GM19239 (cell line): Measurements from ENCODE around the gene KLHL14.
A peak's percentile ranks its signal among the peaks of the same experiment; 100 is the strongest.
"Not testable (repeated sequence)": the region's sequence is repeated elsewhere in the genome, so short reads cannot be mapped to it uniquely, and the experiment has no call there.

ENCODE experiments used
- DNase-seq: peaks from one replicate; pipeline ENCODE4 v3.0.0; 2011; ENCODE audit warnings: low spot score; ENCODE audit not compliant: insufficient read length
- FAIRE-seq: peaks from 2 replicates; lab custom pipeline; 2011; peaks lifted over from hg19 to GRCh38; lab: Jason Lieb, UNC

Gene KLHL14, protein sequence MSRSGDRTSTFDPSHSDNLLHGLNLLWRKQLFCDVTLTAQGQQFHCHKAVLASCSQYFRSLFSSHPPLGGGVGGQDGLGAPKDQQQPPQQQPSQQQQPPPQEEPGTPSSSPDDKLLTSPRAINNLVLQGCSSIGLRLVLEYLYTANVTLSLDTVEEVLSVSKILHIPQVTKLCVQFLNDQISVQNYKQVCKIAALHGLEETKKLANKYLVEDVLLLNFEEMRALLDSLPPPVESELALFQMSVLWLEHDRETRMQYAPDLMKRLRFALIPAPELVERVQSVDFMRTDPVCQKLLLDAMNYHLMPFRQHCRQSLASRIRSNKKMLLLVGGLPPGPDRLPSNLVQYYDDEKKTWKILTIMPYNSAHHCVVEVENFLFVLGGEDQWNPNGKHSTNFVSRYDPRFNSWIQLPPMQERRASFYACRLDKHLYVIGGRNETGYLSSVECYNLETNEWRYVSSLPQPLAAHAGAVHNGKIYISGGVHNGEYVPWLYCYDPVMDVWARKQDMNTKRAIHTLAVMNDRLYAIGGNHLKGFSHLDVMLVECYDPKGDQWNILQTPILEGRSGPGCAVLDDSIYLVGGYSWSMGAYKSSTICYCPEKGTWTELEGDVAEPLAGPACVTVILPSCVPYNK

DNA sequence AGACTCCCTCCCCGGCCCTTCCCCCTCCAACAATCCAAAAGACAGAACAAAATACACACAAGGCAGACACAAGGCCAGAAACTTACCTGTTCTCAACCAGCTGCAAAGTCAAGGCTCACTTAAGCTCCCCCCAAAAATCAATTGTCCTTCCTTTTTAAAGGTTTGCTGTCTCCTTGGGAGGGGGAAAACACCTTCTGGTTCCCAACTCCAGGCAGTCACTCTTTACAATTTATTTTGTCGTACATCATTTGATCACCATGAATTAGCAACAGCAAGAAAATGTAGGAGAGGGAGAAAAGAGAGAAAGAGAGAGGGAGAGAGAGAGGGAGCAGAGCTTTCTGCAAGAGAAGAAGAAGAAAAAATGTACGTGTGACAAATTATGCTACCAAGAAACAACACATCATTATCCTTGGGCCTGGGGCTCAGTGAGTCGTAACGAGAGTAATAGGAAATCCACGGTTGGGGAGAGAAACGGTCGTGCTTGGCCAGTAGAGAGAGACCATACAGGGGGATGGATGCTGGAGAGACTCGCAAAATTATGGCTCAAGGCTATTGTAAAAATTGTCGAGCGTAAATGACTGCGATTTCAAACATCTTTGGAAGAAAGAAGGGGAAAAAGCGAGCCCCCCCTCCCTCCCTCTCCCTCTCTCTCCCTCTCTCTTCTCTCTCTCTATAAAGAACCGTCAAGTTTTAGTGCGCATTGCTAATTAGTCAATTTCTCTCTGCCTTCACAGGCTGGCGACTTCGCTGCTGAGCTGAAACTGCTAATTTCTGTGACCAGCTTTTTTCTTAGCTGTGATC lies at the start of gene KLHL14:
Gene KLHL14, minus strand, starts transcription at position 443 of the 801 bp plus-strand sequence. CDS start 2,432 bp downstream, outside the sequence.
- FAIRE-seq (peak; percentile 59), DNase-seq (no peak)

DNA sequence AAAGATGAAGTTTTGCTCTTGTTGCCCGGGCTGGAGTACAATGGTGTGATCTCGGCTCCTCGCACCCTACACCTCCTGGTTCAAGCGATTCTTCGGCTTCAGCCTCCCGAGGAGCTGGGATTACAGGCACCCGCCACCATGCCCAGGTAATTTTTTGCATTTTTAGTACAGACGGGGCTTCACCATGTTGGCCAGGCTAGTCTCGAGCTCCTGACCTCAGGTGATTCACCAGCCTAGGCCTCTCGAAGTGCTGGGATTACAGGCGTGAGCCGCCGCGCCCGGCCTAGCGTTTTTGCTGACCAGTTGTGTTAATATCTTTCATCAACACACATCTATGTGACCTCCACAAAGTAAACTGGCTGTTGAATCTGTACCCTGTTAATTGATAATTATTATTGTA lies 49.4 kb upstream of the KLHL14 start:
- DNase-seq: no peak
- FAIRE-seq: no peak

DNA sequence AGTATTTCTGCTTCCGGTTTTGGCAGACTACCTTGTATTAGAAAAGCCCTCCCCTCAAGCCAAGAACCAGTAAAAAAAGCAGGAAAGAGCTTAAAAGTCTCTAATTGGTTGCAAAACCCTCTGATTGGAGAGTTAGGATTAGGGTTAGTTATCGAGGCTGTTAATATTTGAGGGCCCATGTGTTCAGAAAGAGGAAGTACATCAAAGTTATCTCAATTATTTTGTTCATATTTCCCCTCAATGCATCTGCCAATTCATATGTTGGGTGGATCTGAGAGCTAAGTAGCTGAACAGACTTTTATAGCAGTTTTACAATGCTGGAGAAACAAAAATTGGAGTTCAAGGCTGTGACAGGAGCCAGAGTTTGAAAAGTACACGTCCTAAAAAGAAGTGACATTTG lies 43.1 kb upstream of the KLHL14 start:
- DNase-seq (no peak), FAIRE-seq (no peak)

DNA sequence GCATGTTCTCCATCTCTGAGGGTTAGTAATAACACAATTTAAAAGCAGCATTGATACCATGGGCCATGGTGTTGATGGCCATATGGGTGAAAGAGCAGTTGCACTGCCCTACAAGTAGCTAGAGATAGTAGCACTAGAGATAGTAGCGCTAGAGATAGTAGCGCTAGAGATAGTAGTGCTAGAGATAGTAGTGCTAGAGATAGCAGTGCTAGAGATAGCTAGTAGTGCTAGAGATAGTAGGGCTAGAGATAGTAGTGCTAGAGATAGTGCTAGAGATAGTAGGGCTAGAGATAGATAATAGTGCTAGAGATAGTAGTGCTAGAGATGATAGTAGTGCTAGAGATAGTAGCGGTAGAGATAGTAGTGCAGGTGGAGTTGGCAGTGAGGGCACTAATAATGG lies 39.5 kb upstream of the KLHL14 start:
- FAIRE-seq (no peak), DNase-seq (no peak)

DNA sequence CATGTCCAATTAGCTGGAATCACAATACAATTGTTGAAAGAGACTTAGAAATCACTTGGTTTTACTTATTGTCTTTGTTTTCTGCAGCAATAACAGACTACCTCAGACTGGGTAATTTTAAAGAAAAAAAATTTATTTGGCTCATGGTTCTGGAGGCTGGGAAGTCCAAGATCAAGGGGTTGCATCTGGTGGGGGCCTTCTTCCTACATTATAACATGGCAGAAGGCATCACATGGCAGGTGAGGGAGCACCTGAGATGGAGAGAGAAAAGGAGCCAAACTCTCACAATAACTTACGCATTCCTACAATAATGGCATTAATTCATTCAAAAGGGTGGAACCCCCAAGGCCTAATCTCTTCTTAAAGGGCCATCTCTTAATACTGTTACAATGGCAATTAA lies 37.5 kb upstream of the KLHL14 start:
- no peak for FAIRE-seq
- no peak for DNase-seq

DNA sequence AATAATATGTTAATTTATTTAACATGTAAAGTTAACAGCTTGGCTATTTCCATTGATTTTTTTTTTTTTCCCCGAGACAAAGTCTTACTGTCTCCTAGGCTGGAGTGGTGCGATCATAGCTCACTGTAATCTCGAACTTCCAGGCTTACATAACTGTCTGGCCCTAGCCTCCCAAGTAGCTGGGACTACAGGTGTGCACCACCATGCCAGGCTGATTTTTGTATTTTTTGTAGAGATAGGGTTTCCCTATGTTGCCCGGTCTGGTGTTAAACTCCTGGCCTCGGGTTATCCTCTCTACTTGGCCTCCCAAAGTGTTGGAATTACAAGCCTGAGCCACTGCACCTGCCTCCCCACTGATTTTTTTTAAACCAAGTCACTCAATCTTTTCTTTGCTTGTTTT lies 32.5 kb upstream of the KLHL14 start:
- FAIRE-seq (no peak), DNase-seq (no peak)

DNA sequence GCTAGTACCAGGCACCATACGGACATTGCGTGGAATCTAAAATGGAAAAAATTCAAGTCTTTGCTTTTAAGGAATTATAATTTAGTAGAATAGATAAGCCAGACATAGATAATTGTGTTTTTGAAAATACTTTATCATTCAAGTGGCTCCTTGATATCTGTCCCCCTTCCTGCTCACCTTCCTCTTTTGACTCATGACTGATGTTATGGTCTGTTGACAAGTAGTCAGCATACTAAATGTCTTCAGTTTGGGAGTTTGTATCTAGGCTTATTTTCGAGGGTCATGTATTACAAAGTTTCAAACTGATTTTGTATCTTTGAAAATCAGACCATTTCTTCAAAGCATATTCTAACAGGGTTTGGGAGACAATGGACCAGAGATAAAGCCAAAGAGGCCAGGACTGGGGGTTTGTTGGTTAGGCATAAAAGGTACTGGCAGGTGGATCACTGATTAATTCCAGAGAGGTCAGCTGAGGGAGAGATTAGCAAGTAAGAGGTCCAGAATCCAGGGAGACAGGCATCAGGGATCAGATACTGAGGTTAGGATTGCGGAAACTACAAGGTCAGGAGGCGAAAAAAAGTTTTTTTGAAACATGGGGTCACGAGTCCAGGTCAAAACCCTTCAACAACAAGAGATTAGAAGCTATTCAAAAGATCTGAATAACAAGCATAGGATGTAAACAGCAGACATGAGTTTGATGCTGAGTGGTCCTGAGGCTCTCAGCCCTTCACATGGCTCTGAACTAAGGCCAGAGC lies 31.5 kb upstream of the KLHL14 start:
- no peak for FAIRE-seq
- DNase-seq: no peak

DNA sequence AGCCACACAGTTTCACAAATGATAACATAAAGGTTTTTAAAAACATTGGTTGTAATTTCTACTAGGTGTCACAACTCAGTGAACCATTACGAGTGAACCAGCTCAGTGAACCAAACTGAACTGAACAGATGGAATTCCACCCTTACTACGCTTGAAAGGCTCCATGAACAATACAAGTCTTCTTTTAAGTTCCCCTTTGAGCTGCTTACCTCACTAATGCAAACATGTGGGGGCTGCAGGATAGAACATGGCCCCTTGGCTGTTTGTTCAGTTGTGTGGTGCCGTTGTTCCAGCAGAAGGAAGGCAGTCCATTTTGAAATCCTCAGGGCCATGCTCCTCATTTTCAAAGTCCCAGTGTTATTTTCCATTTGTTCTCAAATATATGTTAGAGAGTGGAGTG lies 30.7 kb upstream of the KLHL14 start:
- no peak for DNase-seq
- FAIRE-seq: peak; percentile 77

DNA sequence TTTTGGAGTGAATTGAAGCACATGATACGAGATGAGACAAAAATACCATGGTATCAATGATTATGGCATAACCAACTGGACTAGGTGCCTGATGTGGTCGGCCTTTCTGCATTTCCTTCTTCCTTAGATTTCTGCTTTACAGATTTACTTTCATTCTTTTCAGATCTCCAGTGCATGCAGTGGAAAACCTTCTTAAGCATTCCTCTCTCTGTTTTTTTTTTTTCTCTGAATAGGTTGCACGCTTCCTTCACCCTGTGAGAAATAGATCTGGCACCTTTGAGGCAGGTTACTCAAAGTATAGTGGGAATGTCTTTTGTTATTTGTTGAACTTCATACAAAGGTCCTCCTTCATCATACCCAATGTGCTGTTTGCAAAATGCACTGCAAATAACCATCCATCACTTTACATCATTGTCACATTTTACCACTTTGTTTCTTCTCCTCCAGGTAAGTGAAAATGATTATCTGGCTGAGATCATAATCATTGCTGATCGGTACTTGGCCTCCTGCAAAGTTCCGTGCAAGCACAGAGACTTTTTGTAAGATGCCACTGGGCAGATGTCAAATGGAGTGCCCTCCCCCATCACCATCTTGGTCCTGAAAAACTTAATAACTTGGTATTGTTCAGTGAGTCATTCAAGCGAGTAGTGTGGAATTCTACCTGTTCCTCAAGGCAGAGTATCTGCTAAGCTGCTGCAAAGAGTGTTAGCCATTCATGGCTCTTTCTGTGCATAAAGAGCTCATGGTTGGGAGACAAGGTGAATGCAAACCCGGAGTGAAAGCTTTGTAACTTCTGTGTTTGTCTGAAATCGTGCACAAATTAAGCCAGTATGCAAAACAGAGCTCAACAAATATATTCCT lies 30.0 kb upstream of the KLHL14 start:
- DNase-seq (no peak), FAIRE-seq (peak; percentile 73)

DNA sequence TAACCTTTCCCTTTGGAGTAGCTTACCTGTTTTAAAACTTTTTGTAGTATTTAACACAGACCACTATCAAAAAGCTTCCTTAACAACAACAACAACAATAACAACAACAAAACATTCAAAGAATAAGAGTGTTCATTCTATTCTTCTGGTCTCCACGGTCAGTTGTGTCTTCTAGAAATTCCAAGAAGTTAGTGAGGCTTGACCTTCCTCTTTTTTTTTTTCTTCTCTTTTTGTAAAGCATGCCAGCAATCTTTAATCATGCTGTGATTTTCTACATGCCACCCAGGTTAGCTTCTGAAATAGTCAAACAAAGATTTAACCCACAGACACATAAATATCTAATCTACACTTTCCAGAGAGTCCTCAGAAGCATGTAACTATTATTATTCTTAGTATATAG lies 28.4 kb upstream of the KLHL14 start:
- FAIRE-seq (no peak), DNase-seq (no peak)

DNA sequence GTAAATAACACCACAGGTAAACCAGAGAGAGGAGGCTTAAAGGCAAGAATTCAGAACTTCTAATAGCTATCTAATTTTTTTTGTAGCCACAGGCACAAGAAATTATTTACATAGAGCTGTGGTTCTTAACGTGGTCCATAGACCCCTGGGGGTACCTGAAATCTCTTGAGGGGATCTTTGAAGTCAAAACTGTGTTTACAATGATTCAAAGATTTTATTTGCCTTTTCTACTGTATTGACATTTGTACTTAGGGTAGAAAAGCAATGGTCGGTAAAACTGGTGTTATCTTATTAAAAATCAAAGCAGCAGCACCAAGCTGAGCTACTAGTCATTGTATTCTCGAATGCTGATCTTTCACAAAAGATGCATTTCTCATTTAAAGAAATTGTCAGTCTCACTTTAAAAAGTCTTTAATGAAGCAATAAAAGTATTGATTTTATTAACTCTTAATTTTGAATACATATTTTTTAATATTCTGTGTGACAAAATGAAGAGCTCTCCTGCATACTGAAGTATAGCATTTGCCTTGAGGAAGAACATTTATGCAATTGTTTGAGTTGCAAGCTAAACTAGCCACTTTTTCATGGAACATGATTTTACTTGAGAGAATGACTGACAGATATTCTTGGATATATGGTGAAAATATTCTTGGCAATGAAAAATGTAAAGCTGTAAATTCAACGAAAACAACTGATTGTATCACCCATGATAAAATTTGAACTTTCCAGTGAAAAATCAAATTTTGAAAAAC lies 25.6 kb upstream of the KLHL14 start:
- no peak for FAIRE-seq
- DNase-seq: no peak

DNA sequence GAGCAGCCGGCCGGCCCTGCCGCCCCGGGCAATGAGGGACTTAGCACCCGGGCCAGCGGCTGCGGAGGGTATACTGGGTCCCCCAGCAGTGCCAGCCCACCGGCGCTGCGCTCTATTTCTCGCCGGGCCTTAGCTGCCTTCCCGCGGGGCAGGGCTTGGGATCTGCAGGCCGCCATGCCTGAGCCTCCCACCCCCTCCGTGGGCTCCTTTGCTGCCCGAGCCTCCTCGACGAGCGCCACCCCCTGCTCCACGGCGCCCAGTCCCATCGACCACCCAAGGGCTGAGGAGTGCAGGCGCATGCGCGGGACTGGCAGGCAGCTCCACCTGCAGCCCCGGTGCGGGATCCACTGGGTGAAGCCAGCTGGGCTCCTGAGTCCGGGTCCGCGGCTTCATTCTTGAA lies 21.8 kb upstream of the KLHL14 start:
- not testable (repeated sequence) for FAIRE-seq, DNase-seq

DNA sequence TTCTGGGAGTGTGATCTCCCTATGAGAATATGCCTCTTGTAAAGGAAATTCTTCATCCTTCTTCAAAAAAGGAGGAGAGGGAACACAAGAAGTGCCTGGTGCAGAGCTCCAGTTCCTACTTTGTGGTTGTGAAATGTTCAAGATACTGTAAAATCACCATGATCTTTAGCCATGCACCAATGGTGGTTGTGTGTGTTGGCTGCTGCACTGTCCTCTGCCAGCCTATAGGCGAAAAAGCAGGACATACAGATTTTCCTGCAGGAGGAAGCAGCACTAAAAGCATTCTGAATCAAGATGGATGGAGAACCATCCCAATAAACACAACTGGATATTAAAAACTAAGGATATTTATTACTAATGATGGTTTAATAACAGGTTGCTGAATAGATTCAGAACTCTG lies 6.2 kb upstream of the KLHL14 start:
- DNase-seq (no peak), FAIRE-seq (no peak)

DNA sequence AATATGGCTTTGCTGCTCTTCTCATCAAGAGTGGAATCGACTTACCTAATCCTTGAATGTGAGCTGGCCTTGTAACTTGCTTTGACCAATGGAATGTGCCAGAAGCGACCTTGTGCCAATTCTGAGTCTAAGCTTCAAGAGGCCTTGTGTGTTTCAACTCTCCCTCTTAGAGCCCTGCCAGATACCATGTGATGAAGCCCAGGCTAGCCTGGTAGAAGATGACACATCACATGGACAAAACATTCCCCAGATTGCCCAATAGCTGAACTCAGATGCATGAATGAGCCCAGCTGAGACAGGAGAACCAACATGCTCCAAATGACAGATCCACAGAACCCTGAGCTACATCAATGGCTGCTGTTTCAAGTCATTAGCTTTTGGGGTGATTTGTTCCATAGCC lies 4.2 kb upstream of the KLHL14 start:
- DNase-seq (no peak), FAIRE-seq (no peak)

DNA sequence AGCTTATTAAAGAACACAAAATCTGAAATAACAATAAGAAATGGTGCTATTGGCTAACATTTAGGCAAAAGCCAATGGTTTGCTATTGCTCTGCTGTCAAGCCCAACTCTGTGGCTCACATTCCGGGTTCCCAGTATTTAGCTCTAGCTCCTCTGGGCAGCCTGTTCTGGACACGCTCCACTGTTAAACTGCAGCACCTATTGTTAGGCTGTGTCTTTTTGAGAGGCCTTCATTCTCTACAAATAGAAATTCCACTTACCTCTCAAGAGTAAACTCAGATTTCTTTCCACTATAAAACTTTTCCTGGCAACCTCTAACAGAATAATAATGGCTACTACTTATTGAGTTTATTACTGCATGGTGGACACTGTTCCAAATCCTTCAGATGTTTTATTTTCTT lies 3.7 kb upstream of the KLHL14 start:
- FAIRE-seq (no peak), DNase-seq (no peak)

DNA sequence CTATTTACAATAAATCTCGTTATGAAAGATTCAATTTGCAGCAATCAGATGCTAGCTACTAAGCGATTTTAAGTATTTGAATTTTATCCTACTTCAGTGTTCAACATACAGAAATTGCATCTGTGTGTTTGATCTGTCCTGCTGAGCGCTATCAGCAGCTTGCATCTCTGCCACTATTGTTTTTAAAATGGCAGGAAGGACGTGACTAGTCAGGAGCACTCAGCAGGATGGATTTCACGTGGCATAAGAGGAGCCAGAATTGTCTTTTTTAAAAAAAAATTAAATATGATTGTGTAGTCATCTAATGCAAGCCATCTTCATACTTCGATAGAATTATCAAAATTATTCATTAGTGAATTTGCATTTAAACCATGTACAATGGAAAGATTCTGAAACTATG lies 2.8 kb upstream of the KLHL14 start:
- DNase-seq (no peak), FAIRE-seq (no peak)

DNA sequence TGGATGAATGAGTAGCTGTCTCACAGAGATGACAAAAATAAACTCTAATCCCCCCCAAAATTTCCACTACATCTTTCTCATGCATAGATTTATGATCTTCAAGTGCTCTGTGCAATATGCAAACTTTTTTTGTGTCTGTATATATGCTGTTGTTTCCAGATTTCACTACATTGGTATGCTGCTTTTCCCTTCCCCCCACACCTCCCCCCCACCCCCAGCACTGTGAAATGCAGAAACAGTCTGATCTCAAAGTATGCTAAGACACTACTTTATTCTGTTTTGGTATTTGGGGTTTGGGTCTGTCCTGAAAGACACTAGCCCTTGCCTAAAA lies 524 bp upstream of the KLHL14 start:
- FAIRE-seq: no peak

DNA sequence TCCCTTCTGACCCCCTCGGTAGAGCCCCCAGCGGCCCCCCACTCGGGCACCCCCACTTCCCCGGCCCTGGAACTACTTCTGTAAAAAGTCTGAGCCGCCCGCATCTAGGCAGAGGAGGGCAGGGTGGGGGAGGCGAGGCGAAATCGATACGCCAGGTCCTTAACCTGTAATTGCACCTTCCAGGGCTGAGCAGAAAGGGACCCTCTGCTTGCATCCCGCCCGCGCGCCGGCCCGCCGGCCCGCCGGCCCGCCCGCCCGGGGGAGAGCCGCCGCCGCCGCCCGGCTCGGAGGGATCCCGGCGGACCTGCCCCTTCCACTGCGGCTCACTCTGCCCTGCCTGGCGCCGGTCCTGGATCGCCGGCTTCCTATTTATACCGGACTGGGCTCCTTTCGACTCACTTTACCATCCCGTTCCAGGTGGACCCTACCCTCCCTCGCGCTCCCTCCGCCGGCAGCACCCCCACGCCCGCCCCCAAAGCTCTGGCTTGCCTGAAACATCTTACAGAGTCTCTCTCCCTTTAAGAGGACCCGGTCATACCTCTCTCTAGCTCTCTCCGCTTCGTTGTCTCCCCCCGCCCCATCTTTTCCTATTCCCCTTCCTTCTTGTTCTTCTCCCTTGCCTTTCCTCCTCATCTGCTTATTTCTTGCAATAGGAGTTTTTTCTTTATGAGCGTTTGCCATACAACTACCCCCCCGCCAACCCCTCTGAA lies 797 bp downstream of the KLHL14 start:
- no peak for FAIRE-seq
- DNase-seq: no peak

More for the DNA sequence above, 524 bp upstream of the KLHL14 start:
- no peak for DNase-seq
